Superior temporal gyrus (tissue), 1 donor: Measurements from ENCODE around the gene MED17.

ENCODE experiments used
- DNase-seq: peaks from one replicate; pipeline ENCODE4 v3.0.0-alpha.2; 2016; ENCODE audit errors: extremely low spot score

The MED17 gene

GRCh38 chr11:93784145-93784934 lies at the start of gene MED17:
Gene MED17 (plus strand): TSS chr11:93784282. CDS start chr11:93784514, 232 bp downstream.
- DNase-seq, result peak; percentile 99

- DNase-seq, result no peak
These were observed 49.5 kb upstream of the MED17 start for GRCh38 chr11:93734427-93735222.

GRCh38 chr11:93735627-93736026 lies 48.5 kb upstream of the MED17 start:
- no peak for DNase-seq

GRCh38 chr11:93736129-93736528 lies 48.0 kb upstream of the MED17 start:
- DNase-seq, result no peak

GRCh38 chr11:93737904-93738612 lies 46.0 kb upstream of the MED17 start:
- DNase-seq, result no peak

GRCh38 chr11:93738647-93739081 lies 45.4 kb upstream of the MED17 start:
- no peak for DNase-seq

GRCh38 chr11:93740031-93740729 lies 43.9 kb upstream of the MED17 start:
- DNase-seq, result no peak

- peak; percentile 67 for DNase-seq
These were observed 43.4 kb upstream of the MED17 start for GRCh38 chr11:93740730-93741093.

- DNase-seq, result peak; percentile 98
These were observed 42.8 kb upstream of the MED17 start, which contains the start of the genes C11orf54 and TAF1D for GRCh38 chr11:93741094-93741881. Gene C11orf54 (plus strand): TSS chr11:93741672. CDS start chr11:93747394, 5,722 bp downstream. Gene TAF1D (minus strand): TSS chr11:93741495. CDS start chr11:93739304, 2,191 bp downstream.

- no peak for DNase-seq
These were observed 42.2 kb upstream of the MED17 start for GRCh38 chr11:93741882-93742226.

GRCh38 chr11:93743291-93743690 lies 40.8 kb upstream of the MED17 start:
- DNase-seq, result no peak

- DNase-seq, result no peak
These were observed 39.4 kb upstream of the MED17 start for GRCh38 chr11:93744669-93745004.

- DNase-seq, result peak; percentile 62
These were observed 38.9 kb upstream of the MED17 start for GRCh38 chr11:93745005-93745755.

- DNase-seq, result no peak
These were observed 38.0 kb upstream of the MED17 start for GRCh38 chr11:93746101-93746500.

GRCh38 chr11:93747122-93747521 lies 37.0 kb upstream of the MED17 start:
- no peak for DNase-seq

- DNase-seq, result no peak
These were observed 33.1 kb upstream of the MED17 start for GRCh38 chr11:93751001-93751400.

GRCh38 chr11:93753241-93753640 lies 30.8 kb upstream of the MED17 start:
- no peak for DNase-seq

- DNase-seq, result no peak
These were observed 27.3 kb upstream of the MED17 start for GRCh38 chr11:93756748-93757147.

GRCh38 chr11:93757301-93757700 lies 26.8 kb upstream of the MED17 start:
- no peak for DNase-seq
